Ammon's horn (tissue), 1 donor: ENCODE data around the gene ARID1B.

Experiments
- DNase-seq: peaks from one replicate; pipeline ENCODE4 v3.0.0-alpha.2; 2016; ENCODE audit warnings: low spot score

The ARID1B gene

GRCh38 chr6:157054531-157054979 lies 277.4 kb downstream of the ARID1B start:
- DNase-seq: no peak

- no peak for DNase-seq
Measured at GRCh38 chr6:157055863-157056262, 278.7 kb downstream of the ARID1B start.

GRCh38 chr6:157056275-157056674 lies 279.1 kb downstream of the ARID1B start:
- DNase-seq: no peak

GRCh38 chr6:157058574-157058973 lies 281.4 kb downstream of the ARID1B start:
- no peak for DNase-seq

GRCh38 chr6:157059781-157060180 lies 282.6 kb downstream of the ARID1B start:
- peak; percentile 48 for DNase-seq

GRCh38 chr6:157060440-157060952 lies 283.3 kb downstream of the ARID1B start:
- DNase-seq: no peak

- no peak for DNase-seq
Measured at GRCh38 chr6:157061770-157062594, 284.8 kb downstream of the ARID1B start.

GRCh38 chr6:157063176-157063905 lies 286.2 kb downstream of the ARID1B start:
- no peak for DNase-seq

- DNase-seq: no peak
Measured at GRCh38 chr6:157063923-157064322, 286.7 kb downstream of the ARID1B start.

GRCh38 chr6:157064502-157064901 lies 287.3 kb downstream of the ARID1B start:
- DNase-seq: no peak

GRCh38 chr6:157065366-157065765 lies 288.2 kb downstream of the ARID1B start:
- DNase-seq: no peak

- no peak for DNase-seq
Measured at GRCh38 chr6:157066781-157067491, 289.8 kb downstream of the ARID1B start.

- DNase-seq: no peak
Measured at GRCh38 chr6:157067507-157067906, 290.3 kb downstream of the ARID1B start.

GRCh38 chr6:157068691-157069324 lies 291.6 kb downstream of the ARID1B start:
- no peak for DNase-seq

- no peak for DNase-seq
Measured at GRCh38 chr6:157069585-157069984, 292.4 kb downstream of the ARID1B start.

GRCh38 chr6:157070403-157071107 lies 293.4 kb downstream of the ARID1B start:
- no peak for DNase-seq

GRCh38 chr6:157072128-157072527 lies 294.9 kb downstream of the ARID1B start:
- no peak for DNase-seq

- DNase-seq: no peak
Measured at GRCh38 chr6:157073596-157073995, 296.4 kb downstream of the ARID1B start.

- DNase-seq: no peak
Measured at GRCh38 chr6:157074969-157075368, 297.8 kb downstream of the ARID1B start.

GRCh38 chr6:157075549-157076450 lies 298.6 kb downstream of the ARID1B start:
- DNase-seq: no peak
